ENCODE results near the gene PDE4D.

- TF ChIP-seq CTCF (conservative IDR thresholded peaks at IDR 0.05; ENCODE audit: low read depth, low read length) (no peak), EZH2 (IDR thresholded peaks at IDR 0.05; ENCODE audit: low read length, unreplicated experiment) (no peak), EZH2phosphoT487 (IDR thresholded peaks at IDR 0.05; ENCODE audit: borderline replicate concordance, low read length) (no peak)
Measured at GRCh38 chr5:59249160-59249559, 644.4 kb downstream of the PDE4D start.
